WTC11 (cell line): Measurements from ENCODE around the gene FLT3LG. TPM values are rescaled to one million over a fixed set of nuclear protein-coding genes. Genes with fewer than 3 reads are reported as not detected.

Experiments
- ATAC-seq: fragments of 200-7000 bp; cut with Tn5 transposase; 2 replicates; pipeline ENCODE4 v1.10.0; 2021; ENCODE audit warnings: mild to moderate bottlenecking, moderate library complexity
- CTCF ChIA-PET: fragments of 300-600 bp; sonication (Branson Sonifier 250); formaldehyde crosslinking; loops from one replicate; lab custom pipeline; 2021; ENCODE audit warnings: antibody characterized with exemption; lab: Charles Lee
- POLR2A ChIA-PET: fragments of 350-600 bp; sonication (Branson Sonifier 250); formaldehyde crosslinking; loops from one replicate; lab custom pipeline; 2021; ENCODE audit warnings: antibody characterized with exemption; lab: Charles Lee
- DNase-seq: peaks from one replicate; pipeline ENCODE4 v3.0.0; 2021; ENCODE audit warnings: low spot score
- H3K27ac Mint-ChIP-seq: 2 replicates; pipeline ENCODE4 v1.8.0; 2021; ENCODE audit warnings: mixed read lengths
- H3K27me3 Mint-ChIP-seq: 2 replicates; pipeline ENCODE4 v1.8.0; 2021; ENCODE audit warnings: low read depth, mild to moderate bottlenecking, moderate library complexity, mixed read lengths
- H3K36me3 Mint-ChIP-seq: 2 replicates; pipeline ENCODE4 v1.8.0; 2021; ENCODE audit warnings: mixed read lengths
- H3K4me1 Mint-ChIP-seq: 2 replicates; pipeline ENCODE4 v1.8.0; 2022; ENCODE audit warnings: mixed read lengths
- H3K4me3 Mint-ChIP-seq: 2 replicates; pipeline ENCODE4 v1.8.0; 2021; ENCODE audit warnings: mild to moderate bottlenecking, moderate library complexity, mixed read lengths
- H3K9me3 Mint-ChIP-seq: 2 replicates; pipeline ENCODE4 v1.8.0; 2021; ENCODE audit warnings: mixed read lengths
- GTF2I ChIP-seq: fragments of 250-450 bp; sonication (Bioruptor Pico); conservative IDR thresholded peaks from 2 replicates; pipeline ENCODE4 v1.4.0; 2021; ENCODE audit warnings: mild to moderate bottlenecking
- NFATC4 ChIP-seq: fragments of 250-450 bp; sonication (Bioruptor Pico); IDR thresholded peaks from 2 replicates; pipeline ENCODE4 v1.9.0; 2021; ENCODE audit warnings: mild to moderate bottlenecking
- SMAD4 ChIP-seq: sonication (generic); formaldehyde crosslinking; IDR thresholded peaks from 2 replicates; pipeline ENCODE4 v1.8.0; 2022; ENCODE audit warnings: mild to moderate bottlenecking, missing genetic modification reagents
- SOX15 ChIP-seq: fragments of 250-450 bp; sonication (Bioruptor Pico); IDR thresholded peaks from 2 replicates; pipeline ENCODE4 v1.9.0; 2021; ENCODE audit warnings: mild to moderate bottlenecking
- SP1 ChIP-seq: sonication (generic); formaldehyde crosslinking; conservative IDR thresholded peaks from 2 replicates; pipeline ENCODE4 v1.8.1; 2022; ENCODE audit warnings: missing genetic modification reagents
- TCF7 ChIP-seq: sonication (generic); formaldehyde crosslinking; IDR thresholded peaks from 2 replicates; pipeline ENCODE4 v1.8.0; 2022; ENCODE audit warnings: mild to moderate bottlenecking, low read depth, missing genetic modification reagents, moderate library complexity
- ZNF121 ChIP-seq: sonication (generic); formaldehyde crosslinking; IDR thresholded peaks from 2 replicates; pipeline ENCODE4 v1.8.0; 2023; ENCODE audit warnings: missing genetic modification reagents
- ZNF396 ChIP-seq: fragments of 250-450 bp; sonication (Bioruptor Pico); IDR thresholded peaks from 2 replicates; pipeline ENCODE4 v1.8.0; 2021; ENCODE audit warnings: mild to moderate bottlenecking, moderate library complexity, borderline replicate concordance
- total RNA-seq: library from RNA; stranded (reverse); gene quantifications from 3 replicates; pipeline ENCODE4 v1.2.3, GENCODE V29; 2021
- TF ChIP-seq, protein P1 (sequence below): sonication (generic); formaldehyde crosslinking; IDR thresholded peaks from 2 replicates; pipeline ENCODE4 v1.8.0; 2022; ENCODE audit warnings: mild to moderate bottlenecking, missing genetic modification reagents
- TF ChIP-seq, protein P2 (sequence below): sonication (generic); formaldehyde crosslinking; IDR thresholded peaks from 2 replicates; pipeline ENCODE4 v1.8.0; 2023; ENCODE audit warnings: missing genetic modification reagents, mild to moderate bottlenecking, borderline replicate concordance
- TF ChIP-seq, protein P3 (sequence below): sonication (generic); formaldehyde crosslinking; IDR thresholded peaks from 2 replicates; pipeline ENCODE4 v1.8.1; 2023; ENCODE audit warnings: mild to moderate bottlenecking, missing genetic modification reagents, moderate library complexity
- TF ChIP-seq, protein P4 (sequence below): fragments of 200-600 bp; IDR thresholded peaks from 2 replicates; pipeline ENCODE4 v1.8.0; 2022; ENCODE audit warnings: antibody characterized with exemption

The FLT3LG gene
- total RNA-seq, 1 experiment from 2014 or later, result 2.9 TPM

DNA sequence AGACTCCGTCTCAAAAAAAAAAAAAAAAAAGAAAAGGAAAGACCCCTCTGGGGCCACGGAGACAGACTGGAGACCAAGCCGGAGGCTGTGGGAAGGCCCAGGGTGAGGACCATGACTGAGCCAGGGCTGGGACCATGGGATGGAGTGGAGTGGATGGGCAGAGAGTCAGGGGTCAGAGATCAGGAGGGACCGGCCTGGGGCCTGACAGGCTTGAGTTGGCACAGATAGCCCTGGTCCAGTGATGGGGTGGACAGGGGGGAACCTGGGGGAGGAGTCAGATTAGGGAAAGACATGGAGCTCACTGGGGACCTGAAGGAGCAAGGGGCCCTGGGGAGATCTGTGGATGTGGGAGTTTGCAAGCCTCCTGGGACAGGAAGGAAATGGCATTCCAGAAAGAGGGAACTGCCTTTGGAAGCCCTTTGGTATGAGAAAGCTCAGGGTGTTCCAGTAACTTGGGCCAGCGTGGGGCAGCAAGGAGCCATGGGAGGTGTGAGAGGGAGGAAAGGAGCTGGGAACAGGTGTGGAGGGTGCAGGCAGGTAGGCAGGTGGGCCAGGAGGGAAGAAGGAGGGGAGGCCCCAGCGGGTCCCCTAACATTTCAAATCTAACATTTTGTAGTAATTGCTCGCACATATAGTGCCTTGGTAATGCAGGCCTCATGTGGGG, 7.1 kb downstream of the FLT3LG start:
- ChIA-PET POLR2A (no interaction called here), CTCF (interaction anchor here (0.6 to 1.3 kb wide), 8 partner anchors 9 to 256 kb away, joined by 3 to 6 read pairs (median 4); partner anchors contain the start of gene RPS11)
- Mint-ChIP-seq H3K36me3 (no peaks in the 10 kb centered on the region), H3K27ac (no peak overlapping the region), H3K4me1 (peaks cover 4% of the 10 kb centered on the region), H3K27me3 (no peaks in the 10 kb centered on the region), H3K9me3 (no peaks in the 10 kb centered on the region), H3K4me3 (no peak overlapping the region)
- DNase-seq (no peak), ATAC-seq (no peak)
- TF ChIP-seq SOX15 (CRISPR knock-in tag) (no peak), ZNF121 (peak; percentile 69; the same call in 1 of the 2 replicates)
- TF ChIP-seq, protein P1, sequence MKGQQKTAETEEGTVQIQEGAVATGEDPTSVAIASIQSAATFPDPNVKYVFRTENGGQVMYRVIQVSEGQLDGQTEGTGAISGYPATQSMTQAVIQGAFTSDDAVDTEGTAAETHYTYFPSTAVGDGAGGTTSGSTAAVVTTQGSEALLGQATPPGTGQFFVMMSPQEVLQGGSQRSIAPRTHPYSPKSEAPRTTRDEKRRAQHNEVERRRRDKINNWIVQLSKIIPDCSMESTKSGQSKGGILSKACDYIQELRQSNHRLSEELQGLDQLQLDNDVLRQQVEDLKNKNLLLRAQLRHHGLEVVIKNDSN (CRISPR knock-in tag), result no peak
- TF ChIP-seq, protein P2, sequence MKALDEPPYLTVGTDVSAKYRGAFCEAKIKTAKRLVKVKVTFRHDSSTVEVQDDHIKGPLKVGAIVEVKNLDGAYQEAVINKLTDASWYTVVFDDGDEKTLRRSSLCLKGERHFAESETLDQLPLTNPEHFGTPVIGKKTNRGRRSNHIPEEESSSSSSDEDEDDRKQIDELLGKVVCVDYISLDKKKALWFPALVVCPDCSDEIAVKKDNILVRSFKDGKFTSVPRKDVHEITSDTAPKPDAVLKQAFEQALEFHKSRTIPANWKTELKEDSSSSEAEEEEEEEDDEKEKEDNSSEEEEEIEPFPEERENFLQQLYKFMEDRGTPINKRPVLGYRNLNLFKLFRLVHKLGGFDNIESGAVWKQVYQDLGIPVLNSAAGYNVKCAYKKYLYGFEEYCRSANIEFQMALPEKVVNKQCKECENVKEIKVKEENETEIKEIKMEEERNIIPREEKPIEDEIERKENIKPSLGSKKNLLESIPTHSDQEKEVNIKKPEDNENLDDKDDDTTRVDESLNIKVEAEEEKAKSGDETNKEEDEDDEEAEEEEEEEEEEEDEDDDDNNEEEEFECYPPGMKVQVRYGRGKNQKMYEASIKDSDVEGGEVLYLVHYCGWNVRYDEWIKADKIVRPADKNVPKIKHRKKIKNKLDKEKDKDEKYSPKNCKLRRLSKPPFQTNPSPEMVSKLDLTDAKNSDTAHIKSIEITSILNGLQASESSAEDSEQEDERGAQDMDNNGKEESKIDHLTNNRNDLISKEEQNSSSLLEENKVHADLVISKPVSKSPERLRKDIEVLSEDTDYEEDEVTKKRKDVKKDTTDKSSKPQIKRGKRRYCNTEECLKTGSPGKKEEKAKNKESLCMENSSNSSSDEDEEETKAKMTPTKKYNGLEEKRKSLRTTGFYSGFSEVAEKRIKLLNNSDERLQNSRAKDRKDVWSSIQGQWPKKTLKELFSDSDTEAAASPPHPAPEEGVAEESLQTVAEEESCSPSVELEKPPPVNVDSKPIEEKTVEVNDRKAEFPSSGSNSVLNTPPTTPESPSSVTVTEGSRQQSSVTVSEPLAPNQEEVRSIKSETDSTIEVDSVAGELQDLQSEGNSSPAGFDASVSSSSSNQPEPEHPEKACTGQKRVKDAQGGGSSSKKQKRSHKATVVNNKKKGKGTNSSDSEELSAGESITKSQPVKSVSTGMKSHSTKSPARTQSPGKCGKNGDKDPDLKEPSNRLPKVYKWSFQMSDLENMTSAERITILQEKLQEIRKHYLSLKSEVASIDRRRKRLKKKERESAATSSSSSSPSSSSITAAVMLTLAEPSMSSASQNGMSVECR, result no peak

DNA sequence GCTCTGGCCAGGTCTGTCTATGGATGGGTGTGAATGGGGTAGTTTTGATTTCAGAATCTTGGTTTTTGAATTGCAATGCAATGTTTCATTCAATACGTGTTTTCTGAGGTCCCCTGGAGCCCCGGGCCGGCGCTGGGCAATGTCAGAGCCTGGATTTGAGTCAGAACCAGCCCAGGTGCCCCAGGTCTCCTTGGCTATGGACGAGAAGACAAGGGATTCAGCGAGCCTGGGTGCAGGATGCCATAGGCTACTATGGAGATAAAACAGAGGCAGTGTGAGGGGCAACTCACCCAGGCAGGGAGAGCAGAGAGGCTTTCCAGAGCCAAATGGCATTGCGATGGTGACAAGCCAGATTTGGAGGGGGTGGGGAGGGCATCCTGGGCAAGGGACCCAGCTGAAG, 12.2 kb downstream of the FLT3LG start:
- TF ChIP-seq SP1 (CRISPR knock-in tag), result no peak
- no peak for TF ChIP-seq ZNF396
- no peak for TF ChIP-seq TCF7 (CRISPR knock-in tag)
- TF ChIP-seq SMAD4 (CRISPR knock-in tag), result no peak
- no peak for TF ChIP-seq NFATC4

DNA sequence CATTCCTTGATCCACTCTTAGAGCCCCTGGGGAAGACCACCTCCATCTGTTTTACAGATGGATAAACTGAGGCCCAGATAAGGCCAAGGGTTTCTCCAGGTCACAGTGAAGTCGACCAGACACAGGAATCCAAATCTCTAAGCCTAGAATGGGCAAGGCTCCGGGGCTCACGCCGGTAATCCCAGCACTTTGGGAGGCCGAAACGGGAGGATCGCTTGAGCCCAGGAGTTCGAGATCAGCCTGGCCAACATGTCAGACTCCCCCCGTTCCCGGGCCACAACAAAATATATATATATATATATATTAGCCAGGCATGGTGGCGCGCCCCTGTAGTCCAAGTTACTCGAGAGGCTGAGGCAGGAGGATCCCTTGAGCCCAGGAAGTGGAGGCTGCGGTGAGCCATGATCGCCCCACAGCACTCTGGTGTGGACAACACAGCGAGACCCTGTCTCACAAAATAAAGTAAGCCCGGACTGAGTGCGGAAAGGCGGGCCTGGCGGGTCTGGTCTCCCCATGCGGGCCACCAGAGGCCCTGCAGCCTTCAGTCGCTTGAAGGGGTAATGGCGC, 12.8 kb downstream of the FLT3LG start:
- peaks cover 20% of the 10 kb centered on the region for H3K4me1 Mint-ChIP-seq
- TF ChIP-seq, protein P3, sequence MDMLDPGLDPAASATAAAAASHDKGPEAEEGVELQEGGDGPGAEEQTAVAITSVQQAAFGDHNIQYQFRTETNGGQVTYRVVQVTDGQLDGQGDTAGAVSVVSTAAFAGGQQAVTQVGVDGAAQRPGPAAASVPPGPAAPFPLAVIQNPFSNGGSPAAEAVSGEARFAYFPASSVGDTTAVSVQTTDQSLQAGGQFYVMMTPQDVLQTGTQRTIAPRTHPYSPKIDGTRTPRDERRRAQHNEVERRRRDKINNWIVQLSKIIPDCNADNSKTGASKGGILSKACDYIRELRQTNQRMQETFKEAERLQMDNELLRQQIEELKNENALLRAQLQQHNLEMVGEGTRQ (CRISPR knock-in tag), result no peak
- TF ChIP-seq GTF2I (CRISPR knock-in tag) (peak; percentile 95), ZNF121 (peak; percentile 82)
- TF ChIP-seq, protein P4, sequence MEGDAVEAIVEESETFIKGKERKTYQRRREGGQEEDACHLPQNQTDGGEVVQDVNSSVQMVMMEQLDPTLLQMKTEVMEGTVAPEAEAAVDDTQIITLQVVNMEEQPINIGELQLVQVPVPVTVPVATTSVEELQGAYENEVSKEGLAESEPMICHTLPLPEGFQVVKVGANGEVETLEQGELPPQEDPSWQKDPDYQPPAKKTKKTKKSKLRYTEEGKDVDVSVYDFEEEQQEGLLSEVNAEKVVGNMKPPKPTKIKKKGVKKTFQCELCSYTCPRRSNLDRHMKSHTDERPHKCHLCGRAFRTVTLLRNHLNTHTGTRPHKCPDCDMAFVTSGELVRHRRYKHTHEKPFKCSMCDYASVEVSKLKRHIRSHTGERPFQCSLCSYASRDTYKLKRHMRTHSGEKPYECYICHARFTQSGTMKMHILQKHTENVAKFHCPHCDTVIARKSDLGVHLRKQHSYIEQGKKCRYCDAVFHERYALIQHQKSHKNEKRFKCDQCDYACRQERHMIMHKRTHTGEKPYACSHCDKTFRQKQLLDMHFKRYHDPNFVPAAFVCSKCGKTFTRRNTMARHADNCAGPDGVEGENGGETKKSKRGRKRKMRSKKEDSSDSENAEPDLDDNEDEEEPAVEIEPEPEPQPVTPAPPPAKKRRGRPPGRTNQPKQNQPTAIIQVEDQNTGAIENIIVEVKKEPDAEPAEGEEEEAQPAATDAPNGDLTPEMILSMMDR, result no peak
- peaks cover 6% of the 10 kb centered on the region; the same call in 1 of the 2 replicates for H3K27me3 Mint-ChIP-seq
- peaks cover 43% of the 10 kb centered on the region for H3K36me3 Mint-ChIP-seq
- H3K9me3 Mint-ChIP-seq, result no peaks in the 10 kb centered on the region
- POLR2A ChIA-PET, result interaction anchor here (1.5 kb wide), 1 partner anchor 10 kb away, joined by 9 read pairs; the partner anchor contains the start of gene RPS11
- no peak for DNase-seq
- H3K27ac Mint-ChIP-seq, result no peak overlapping the region
- no peak for ATAC-seq
- H3K4me3 Mint-ChIP-seq, result peak overlapping the region; percentile 97
- CTCF ChIA-PET, result no interaction called here

More for the DNA sequence above, 12.2 kb downstream of the FLT3LG start:
- H3K36me3 Mint-ChIP-seq, result peaks cover 38% of the 10 kb centered on the region
- DNase-seq, result no peak
- POLR2A ChIA-PET, result no interaction called here
- H3K4me3 Mint-ChIP-seq, result peak overlapping the region; percentile 8
- CTCF ChIA-PET, result no interaction called here
- peaks cover 20% of the 10 kb centered on the region for H3K4me1 Mint-ChIP-seq
- H3K9me3 Mint-ChIP-seq, result no peaks in the 10 kb centered on the region
- H3K27ac Mint-ChIP-seq, result 0 out of 2 replicates have a peak overlapping the region, but pooled peaks have one; percentile 4
- no peak for ATAC-seq
- H3K27me3 Mint-ChIP-seq, result peaks cover 6% of the 10 kb centered on the region; the same call in 1 of the 2 replicates
